Activated CD8-positive, alpha-beta memory T cell treated with anti-CD3 and anti-CD28 coated beads for 4 hours (primary cell): ENCODE measurements around the gene BNIP5.

Experiments used
- DNase-seq, 2 donors: peaks; one replicate each; pipeline ENCODE4 v3.0.0-alpha.2; 2020; ENCODE audit warnings: low read depth in 2 of 2

The BNIP5 gene

DNA sequence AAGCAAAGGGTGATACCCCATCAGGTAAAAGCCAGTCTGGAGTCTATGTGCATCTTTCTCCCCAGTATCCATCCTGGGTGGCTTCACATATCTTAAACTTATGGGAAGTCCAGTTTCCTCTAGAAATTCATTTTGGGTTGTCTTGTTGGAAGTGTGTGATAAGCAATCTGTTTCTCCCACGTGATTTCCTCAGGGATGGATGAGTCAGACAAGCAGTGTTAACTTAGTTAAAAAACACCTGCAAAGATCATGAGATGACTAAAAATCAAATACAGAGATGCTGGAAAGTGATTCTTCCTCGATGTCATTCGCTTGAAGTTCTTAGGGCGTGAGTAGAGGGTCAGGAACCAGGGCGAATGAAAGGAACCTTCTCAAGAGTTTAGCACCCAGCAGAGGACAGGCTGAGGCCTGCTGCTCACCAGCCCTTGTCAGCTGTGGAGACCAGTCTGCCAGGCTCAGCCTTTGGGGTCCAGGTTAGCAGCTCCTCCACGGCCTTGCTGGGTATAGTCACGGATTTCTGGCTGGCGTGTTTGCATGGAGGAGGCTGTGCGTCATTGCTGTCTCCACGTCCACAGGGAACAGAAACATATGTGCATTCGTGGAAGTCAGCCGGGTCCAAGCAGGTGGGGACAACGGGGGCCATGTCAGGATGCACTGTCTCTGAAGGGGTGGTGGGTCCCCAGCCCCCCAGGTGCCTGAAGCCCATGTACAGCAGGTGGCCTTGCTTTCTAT, 69.6 kb downstream of the BNIP5 start:
- no peak for DNase-seq
